ENCODE data around the gene DYNC1LI2.

The DYNC1LI2 gene

DNA sequence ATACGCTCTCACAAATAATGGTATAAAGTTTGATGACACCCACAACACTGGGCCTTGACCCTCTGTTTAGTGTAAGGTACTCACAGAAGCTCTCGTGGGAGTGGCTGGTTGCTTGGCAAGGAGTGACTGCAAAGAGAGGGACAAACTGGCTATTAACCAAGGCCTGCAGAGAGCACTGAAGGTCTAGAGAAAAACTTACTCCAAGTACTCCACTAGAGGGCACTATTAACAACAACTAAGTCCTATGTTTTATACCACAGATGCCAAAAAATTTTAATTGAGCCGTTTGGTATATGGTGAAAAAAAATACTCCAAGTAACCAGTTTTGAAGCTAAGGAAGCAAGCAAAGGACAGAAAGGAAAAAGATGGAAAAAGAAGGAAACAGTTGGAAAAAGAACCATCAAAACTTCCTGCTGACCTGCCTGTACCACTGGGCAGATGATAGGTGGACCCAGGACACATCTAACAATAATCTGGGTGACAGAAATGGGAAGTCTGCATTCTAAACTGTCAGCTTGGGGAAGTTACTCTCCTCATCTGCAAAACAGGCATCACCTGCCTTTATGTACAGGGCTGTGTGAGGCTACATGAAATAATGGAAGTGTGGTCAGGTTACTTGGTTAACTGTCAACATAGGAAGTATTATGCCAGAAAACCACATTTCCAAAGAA is 23.2 kb downstream of the DYNC1LI2 start:
- TF ChIP-seq, protein P1, sequence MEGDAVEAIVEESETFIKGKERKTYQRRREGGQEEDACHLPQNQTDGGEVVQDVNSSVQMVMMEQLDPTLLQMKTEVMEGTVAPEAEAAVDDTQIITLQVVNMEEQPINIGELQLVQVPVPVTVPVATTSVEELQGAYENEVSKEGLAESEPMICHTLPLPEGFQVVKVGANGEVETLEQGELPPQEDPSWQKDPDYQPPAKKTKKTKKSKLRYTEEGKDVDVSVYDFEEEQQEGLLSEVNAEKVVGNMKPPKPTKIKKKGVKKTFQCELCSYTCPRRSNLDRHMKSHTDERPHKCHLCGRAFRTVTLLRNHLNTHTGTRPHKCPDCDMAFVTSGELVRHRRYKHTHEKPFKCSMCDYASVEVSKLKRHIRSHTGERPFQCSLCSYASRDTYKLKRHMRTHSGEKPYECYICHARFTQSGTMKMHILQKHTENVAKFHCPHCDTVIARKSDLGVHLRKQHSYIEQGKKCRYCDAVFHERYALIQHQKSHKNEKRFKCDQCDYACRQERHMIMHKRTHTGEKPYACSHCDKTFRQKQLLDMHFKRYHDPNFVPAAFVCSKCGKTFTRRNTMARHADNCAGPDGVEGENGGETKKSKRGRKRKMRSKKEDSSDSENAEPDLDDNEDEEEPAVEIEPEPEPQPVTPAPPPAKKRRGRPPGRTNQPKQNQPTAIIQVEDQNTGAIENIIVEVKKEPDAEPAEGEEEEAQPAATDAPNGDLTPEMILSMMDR (IDR thresholded peaks at IDR 0.05; ENCODE audit: insufficient read depth, low read depth, low read length, missing control alignments), result peak; percentile 51
- DNase-seq (ENCODE audit: low read depth), result peak; percentile 54
- no peak overlapping the region for H3K4me3 ChIP-seq (ENCODE audit: low read depth, low read length)

DNA sequence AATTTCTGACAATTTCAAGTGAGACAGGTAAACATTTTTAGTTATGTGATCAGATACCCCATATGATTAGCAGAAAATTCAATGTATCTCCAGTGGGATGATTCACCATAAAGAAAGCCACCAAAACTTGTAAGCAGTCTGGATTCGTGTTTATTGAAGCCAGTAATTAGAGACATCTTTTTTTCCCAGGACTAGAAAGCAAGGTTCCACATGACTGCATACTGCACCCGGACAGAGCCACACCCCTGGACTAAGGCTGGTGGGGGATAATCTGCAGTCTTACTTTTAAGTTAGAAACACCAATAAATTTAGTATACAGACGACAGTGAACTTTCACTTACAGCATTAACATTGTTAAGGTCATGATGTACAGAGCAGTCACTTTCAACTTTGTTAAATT is 30.6 kb downstream of the DYNC1LI2 start:
- DNase-seq (ENCODE audit: low read depth), result no peak
- TF ChIP-seq, protein P1 (IDR thresholded peaks at IDR 0.05; ENCODE audit: insufficient read depth, low read depth, low read length, missing control alignments), result no peak
- H3K4me3 ChIP-seq (ENCODE audit: low read depth, low read length), result no peak overlapping the region

DNA sequence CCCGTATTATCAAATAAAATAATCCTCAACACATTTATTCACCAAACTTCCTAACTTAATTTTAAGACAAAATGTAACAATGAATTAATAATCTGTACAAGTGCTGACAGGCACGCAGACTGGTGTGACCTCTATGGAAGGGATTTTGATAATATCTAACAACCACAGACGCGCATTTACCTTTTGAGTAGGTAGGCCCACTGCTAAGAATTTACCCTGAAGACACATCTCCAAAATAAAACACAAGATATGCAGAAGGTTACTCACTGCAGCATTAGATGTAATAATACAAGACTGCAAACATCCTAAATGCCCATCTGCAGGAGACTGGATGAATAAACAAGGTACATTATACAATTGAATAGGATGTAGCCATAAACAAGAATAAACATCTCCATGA is 32.2 kb downstream of the DYNC1LI2 start:
- H3K4me3 ChIP-seq (ENCODE audit: low read depth, low read length), result no peak overlapping the region
- TF ChIP-seq, protein P1 (IDR thresholded peaks at IDR 0.05; ENCODE audit: insufficient read depth, low read depth, low read length, missing control alignments), result no peak
- DNase-seq (ENCODE audit: low read depth), result no peak

DNA sequence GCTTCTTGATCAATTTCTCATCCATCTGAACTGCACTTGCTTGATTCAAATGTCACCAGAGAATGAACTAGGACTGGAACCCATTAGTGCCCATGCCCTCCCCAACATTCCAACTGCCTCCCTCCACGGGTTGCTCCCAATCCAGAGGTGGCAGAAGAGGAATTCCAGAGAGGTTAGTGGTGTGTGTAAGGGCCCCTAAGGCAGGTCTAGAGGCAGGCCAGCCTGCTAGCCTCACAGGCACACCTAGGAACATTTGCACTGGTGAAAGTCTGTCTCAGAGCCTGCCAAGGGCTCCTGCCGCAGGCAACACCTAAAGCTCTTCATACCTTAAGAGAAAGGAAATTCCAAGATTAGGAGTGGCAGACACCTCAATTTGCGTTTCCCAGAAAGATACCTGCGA is 33.6 kb downstream of the DYNC1LI2 start:
- no peak for DNase-seq (ENCODE audit: low read depth)
- no peak overlapping the region for H3K4me3 ChIP-seq (ENCODE audit: low read depth, low read length)
- TF ChIP-seq, protein P1 (IDR thresholded peaks at IDR 0.05; ENCODE audit: insufficient read depth, low read depth, low read length, missing control alignments), result no peak

DNA sequence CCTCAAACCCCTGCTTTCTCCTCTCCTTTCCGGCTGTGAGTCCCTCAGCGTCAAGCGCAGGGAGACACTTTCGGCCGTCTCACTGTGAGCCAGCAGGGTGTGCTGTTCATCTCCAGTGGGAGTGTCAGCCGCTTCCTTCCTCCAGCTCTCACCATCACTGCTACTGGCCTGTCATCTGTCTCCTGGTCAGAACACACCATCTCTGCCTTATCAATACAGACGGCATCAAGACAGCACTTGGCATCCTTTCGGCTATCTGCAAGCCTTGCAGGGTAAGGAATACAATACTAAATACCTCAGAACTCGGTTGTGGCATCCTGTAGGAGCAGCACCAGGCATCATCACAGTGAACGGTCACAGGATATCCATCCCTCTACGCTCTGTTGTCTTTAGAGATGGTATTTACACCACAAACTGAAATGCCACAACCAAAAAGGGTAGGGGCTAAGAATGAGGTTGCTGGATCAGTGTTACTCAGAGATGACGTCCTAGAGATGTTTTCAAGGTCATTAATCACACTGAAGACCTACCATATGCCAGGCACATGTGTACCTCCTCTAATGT is 34.2 kb downstream of the DYNC1LI2 start:
- DNase-seq (ENCODE audit: low read depth), result peak; percentile 18
- H3K4me3 ChIP-seq (ENCODE audit: low read depth, low read length), result no peak overlapping the region
- TF ChIP-seq, protein P1 (IDR thresholded peaks at IDR 0.05; ENCODE audit: insufficient read depth, low read depth, low read length, missing control alignments), result no peak

DNA sequence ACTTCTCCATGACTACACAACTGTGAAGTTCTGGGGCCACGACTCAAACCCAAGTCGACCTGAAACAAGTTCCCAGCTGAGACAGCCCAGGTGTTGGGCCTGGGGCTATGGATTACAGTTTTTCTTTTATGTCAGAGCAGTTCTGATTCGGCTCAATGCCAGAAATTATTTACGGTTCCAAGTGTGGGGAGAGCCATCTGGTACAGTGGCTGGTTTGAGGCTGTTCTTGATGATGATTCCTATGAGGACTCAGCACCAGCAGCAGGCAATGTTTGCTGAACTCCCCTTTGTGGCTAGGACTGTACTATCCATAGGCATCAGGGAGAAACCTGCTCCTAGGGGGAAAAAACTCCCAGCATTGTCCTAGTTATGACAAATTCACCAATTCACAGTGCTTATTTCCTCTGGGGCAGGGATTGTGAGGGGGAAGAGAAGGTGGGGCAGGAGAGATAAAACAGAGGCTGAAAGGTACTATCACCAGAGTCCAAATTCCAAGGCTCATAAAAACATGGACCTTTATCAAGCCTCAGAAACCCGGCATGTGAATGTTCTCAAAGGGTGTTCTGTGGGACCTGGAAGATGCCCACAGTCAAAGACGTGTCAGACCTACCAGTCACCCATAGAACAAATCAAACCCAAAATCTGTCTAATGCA is 36.6 kb downstream of the DYNC1LI2 start:
- DNase-seq (ENCODE audit: low read depth), result no peak
- no peak overlapping the region for H3K4me3 ChIP-seq (ENCODE audit: low read depth, low read length)

More for the DNA sequence above, 36.6 kb downstream of the DYNC1LI2 start:
- TF ChIP-seq, protein P1 (IDR thresholded peaks at IDR 0.05; ENCODE audit: insufficient read depth, low read depth, low read length, missing control alignments), result no peak

Data from GM12865 (cell line).